Stimulated activated CD8-positive, alpha-beta memory T cell treated with anti-CD3 and anti-CD28 coated beads, Interleukin-2, amount 100 ng/mL, for 1 hour (primary cell): ENCODE results near the gene LCN15.
"Not testable (repeated sequence)": the region's sequence is repeated elsewhere in the genome, so short reads cannot be mapped to it uniquely, and the experiment has no call there.

Experiments used
- DNase-seq, 2 donors: peaks; one replicate each; pipeline ENCODE4 v3.0.0-alpha.2; 2020; ENCODE audit warnings: low read depth in 2 of 2

Gene LCN15

DNA sequence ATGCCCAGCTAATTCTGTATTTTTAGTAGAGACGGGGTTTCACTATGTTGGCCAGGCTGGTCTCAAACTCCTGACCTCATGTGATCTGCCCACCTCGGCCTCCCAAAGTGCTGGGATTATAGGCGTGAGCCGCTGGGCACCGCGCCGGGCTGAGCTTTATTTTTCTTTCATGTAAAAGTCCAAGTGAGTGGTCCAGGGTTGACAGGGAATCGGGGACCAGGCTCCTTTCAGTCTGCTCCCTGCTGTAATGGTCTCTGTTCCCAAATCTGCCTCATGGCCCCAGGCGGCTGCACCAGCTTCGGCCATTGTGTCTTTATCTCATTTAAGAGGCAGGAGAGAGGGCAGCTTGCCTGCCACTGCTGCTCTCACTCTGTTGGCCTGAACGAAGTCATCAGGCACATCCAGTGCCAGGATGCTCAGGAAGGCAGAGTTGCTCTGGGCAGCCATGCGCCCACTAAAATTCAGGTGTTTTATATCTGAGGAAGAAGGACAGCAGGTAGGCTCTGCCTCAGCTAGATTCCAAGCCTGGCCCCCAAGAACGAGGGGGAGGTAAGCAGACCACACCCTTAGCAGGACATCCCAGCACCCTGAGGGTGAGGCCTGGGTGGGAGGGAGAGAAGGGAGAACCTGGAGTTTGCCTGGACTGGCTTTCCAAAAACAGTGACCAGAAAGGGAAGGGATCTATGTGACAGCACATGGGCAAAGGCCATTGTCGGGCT is 30.1 kb upstream of the LCN15 start:
- DNase-seq: no peak

DNA sequence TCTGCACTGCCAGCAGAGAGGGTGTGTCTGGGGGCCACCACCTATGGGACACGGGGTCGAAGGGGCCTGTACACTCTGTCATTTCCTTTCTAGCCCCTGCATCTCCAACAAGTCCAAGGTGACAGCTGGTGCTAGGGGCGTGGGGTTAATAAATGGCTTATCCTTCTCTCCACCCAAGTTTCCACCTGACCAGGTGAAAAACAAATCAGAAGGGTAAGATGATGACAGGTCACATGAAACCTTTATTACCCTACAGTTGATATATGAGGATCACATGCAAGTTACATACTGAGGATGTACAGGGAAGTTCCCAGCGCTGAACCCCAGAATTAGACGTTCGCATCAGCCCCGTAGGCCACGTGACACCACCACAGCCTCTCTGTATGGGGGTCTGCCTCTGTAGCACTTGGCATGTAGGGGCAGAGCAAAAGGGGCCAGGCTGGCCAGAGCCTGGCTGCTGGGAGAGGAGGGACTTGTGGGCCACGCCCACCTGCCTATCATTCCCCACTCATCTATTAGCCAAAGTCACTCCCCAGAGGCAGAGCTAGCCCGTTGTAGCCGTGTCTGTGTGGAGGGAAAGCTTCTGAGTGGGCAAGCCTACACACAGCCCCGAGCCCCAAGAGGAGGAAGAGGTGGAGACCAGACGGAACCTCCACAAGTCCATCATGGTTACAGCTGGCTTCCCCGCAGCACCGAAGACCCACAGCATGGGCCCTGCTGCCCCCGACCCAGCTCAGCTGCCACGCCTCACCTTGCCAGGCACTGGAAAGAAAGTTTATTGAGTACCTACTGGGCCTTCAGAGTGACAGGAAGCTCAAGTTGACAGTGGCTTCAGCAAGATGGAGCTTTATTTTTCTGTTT is 29.0 kb upstream of the LCN15 start:
- no peak for DNase-seq

DNA sequence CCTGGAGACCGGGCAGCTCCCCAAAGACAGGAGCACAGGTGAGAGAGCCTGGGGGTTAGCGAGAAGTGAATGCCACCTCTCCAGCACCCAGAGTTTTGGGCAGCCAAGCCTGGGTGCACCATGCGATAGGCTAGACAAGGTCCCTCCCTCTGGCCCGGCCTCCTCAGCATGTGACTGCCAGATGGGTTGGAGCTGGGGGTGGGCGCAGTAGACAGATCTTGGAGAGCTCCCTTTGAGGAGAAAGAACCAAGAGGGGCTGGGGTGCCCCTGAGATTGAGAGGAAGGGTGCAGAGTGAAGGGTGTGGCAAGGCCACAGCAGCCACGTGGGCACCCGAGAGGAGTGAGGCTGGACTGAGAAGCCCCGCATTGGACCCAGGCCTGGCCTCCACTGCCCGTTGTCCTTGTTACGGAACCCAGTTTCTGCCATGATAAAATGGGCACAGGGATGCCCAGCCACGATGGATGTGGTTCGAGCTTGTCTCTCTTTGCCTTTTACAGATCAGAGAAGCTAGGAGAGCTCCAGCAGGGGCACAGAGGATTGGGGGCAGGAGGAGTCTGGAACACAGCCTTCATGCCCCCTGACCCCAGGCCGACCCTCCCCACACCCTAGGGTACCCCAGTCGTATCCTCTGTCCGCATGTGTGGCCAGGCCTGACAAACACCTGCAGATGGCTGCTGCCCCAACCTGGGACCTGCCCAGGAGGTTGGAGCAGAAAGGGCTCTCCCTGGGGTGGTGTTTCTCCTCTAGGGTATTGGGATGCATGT is 28.2 kb upstream of the LCN15 start:
- no peak for DNase-seq

DNA sequence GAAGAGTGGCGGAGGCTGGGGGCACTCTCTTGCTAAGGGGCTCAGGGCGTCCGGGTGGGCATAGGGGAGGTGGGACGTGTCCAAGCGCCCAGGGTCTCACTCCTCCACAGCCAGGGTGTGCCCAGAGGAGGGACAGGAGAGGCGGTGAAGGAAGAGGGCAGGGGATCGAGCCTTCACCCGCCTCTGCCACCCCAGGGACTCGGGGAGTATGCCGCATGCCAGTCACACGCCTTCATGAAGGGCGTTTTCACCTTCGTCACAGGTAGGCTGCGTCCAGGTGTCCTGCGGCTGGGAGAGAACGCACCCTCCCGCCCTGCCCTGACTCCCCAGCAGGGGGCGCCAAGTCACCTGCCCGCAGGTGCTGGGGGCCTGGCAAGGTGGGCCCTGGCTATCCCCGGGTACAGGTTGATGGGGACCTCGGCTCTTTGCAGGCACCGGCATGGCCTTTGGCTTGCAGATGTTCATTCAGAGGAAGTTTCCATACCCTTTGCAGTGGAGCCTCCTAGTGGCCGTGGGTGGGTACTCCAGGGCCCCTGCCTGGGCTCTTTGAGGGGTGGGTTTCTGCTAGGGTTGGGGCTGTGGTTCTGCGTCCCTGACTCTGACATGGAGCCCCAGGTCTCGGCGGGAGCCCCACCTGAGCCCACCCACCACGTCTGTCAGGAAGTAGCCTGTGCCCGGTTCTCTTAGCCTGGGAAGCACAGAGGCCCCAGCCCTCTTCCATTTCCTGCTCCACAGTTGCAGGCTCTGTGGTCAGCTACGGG is 27.4 kb upstream of the LCN15 start:
- peak; percentile 32 to 33 for DNase-seq

DNA sequence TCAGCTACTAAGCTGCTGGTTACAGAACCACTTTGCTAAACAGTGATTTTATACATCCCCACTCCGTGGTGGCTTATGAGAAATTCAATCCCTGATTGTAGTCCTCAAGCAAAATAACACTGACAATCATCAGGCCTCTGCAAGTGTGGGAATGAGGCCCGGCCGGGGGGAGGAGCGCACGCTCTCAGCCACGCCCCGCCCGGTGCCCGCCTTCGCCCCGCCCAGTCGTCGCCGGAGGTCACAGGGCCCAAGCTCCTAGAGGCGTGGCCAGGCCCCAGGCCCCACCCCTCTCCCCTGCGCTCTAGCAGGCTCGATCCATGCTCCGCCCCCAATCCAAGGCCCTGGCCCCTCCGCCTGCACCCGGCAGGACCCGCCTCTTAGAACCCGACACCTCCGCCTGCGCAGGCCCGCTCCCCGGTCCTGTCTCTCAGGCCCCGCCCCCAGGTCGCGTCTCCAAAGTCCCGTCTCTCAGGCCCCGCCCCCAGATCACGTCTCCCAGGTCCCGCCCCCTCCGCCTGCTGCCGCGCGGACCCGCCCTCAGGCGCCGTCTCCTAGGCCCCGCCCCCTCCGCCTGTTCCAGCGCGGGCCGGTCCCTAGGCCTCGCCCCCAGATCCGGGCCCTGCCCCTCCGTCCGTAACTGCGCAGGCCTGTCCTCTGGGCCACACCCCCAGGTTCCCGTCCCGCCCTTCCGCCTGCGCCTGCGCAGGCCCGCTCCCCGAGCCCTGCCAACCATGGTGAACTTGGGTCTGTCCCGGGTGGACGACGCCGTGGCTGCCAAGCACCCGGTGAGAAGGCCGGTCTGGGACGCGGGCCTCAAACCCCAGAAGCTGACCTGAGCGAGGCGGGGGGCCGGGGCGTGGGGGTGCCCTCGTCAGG is 26.6 kb upstream of the LCN15 start, which contains the start of gene TMEM141:
TSS of gene TMEM141 (plus strand) at position 705 of the 876 bp plus-strand sequence. CDS start at position 732, 27 bp downstream.
- peak; percentile 99 to 100 for DNase-seq

DNA sequence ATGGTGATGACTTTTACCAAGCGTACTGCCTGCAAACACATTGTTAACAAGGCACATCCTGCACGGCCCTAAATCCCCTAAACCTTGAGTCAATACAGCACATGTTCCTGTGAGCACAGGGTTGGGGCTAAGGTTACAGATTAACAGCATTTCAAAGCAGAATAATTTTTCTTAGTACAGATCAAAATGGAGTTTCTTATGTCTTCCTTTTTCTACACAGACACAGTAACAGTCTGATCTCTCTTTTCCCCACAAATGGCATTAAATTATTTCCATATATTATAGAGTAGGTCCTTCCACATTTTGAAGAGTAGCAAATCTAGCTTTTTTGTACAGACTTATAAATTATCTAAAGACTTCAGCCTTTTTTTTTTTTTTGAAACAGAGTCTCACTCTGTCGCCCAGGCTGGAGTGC is 25.2 kb upstream of the LCN15 start:
- no peak for DNase-seq

DNA sequence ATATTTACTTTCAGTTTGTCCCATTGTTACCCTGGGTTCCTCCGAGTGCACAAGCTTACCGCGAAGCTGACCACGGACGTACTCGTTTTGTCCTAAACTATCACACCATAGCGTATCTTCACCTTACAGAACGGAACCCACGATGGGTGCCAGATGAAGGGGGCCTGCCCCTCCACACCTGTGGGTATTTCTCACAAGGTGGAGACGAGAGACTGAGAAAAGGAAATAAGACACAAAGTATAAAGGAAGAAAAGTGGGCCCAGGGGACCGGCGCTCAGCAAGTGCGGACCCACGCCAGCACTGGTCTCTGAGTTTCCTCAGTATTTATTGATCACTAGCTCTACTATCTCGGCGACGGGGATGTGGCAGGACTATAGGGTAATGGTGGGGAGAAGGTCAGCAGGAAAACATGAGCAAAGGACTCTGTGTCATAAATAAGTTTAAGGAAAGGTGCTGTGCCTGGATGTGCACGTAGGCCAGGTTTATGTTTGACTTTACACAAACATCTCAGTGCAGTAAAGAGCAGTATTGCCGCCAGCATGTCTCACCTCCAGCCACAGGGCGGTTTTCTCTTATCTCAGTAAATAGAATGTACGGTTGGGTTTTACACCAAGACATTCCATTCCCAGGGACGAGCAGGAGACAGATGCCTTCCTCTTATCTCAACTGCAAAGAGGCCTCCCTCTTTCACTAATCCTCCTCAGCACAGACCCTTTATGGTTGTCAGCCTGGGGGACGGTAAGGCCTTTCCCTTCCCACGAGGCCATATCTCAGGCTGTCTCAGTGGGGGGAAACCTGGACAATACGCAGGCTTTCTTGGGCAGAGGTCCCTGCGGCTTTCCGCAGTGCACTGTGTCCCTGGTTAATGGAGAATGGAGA is 24.6 kb upstream of the LCN15 start:
- not testable (repeated sequence) for DNase-seq

DNA sequence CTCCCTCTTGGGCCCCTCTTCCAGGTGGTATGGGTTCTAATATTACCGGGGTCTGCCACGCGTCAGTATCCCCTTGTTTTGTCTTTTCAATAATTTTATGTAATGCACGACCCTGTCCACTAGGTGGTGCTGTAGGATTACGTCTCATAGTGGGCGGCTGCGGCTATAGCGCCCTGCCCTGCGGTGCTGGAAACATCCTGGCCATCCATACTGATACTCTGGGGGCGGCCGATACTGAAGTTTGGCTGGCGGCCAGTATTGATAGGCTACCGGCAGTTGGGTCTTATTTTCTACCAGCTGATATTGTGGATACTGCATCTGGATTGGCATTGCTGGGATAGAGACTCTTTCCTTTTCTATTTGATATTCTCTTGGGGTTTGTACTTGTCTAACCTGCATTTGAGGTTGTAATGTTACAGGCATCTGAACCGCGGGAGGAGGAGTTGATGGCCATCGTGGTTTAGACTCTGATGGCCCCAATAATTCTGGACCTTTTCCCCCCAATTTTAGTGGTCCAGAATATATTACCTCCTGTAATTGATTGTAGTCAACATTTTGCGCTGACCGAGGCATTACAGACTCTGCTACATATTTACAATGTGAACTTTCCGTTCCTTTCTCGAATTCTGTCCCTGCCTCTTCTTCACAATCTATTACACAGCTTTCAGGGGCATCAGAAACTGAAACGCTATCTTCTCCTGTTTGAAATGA is 23.5 kb upstream of the LCN15 start:
- DNase-seq: peak; percentile 31 to 39

GRCh38 chr9:136786983-136787382 is 22.7 kb upstream of the LCN15 start:
- DNase-seq: not testable (repeated sequence)

- no peak for DNase-seq
Measured at GRCh38 chr9:136786451-136786850, 22.1 kb upstream of the LCN15 start.

- not testable (repeated sequence) for DNase-seq
Measured at GRCh38 chr9:136785565-136786355, 21.4 kb upstream of the LCN15 start.

- DNase-seq: no peak
Measured at GRCh38 chr9:136784997-136785361, 20.7 kb upstream of the LCN15 start.

GRCh38 chr9:136784249-136784996 is 20.1 kb upstream of the LCN15 start:
- no peak for DNase-seq

- no peak for DNase-seq
Measured at GRCh38 chr9:136782452-136782851, 18.1 kb upstream of the LCN15 start.

DNA sequence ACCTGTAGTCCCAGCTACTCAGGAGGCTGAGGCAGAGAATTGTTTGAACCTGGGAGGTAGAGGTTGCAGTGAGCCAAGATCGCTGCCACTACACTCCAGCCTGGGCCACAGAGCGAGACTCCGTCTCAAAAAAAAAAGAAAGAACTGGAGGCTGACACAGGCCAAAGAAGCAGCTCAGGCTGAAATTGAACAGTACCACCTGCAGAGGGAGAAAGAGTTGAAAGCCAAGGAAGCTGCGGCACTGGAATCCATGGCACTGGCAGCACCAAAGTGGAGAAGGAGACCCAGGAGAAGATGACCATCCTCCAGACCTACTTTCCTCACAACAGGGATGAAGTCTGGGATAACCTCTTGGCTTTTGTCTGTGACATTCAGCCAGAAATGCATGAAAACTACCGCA is 15.5 kb upstream of the LCN15 start:
- DNase-seq: no peak

DNA sequence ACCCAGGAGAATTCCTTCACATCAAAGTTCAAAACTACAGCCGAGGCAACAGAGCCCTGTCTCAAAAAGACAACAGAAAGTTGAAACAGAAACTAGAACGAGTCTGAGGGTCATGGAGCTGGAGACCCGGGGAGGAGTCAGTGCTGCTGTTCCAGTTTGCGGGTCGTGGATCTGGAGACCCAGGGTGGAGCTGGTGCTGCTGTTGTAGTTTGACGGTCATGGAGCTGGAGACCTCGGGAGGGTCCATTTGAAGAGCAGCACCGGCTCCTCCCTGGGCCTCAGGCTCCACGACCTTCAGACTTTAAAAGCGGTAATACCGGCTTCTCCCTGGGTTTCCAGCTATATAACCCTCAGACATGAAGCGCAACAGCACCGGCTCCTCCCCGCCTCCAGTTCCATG is 13.0 kb upstream of the LCN15 start:
- no peak for DNase-seq

DNA sequence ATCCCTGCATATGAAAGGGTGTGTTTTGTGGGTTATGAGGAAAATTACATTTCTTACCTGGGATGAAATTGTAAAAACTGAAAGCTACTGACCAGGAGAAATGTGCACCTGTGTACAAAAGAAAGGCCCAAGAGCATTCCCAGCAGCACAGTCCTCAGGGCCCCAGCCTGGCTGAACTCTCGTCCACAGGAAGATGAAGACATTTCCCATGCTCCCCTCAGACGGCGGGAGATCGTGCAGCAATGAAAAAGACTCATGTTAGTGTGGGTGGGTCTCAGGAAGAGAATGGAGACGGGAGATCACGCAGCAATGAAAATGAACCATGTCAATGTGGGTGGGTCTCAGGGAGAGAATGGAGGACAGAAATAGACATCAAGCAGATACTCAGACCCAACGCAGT is 12.6 kb upstream of the LCN15 start:
- DNase-seq: no peak
